Stimulated activated memory B cell treated with anti-CD40 and anti-IgM and Interleukin-4, amounts not matched to agents 10 μg/mL and 1 μg/mL and 100 μg/mL, for 72 hours (primary cell): ENCODE results near the gene SH3TC2.

ENCODE experiments used
- ATAC-seq: fragments of 150-1000 bp; cut with Tn5 transposase; 2 replicates; pipeline ENCODE4 v1.10.0; 2021
- H3K27ac Mint-ChIP-seq: one replicate; pipeline ENCODE4 v1.8.0; 2022; ENCODE audit warnings: mild to moderate bottlenecking, mixed read lengths
- H3K27me3 Mint-ChIP-seq: one replicate; pipeline ENCODE4 v1.8.0; 2022; ENCODE audit warnings: mixed read lengths
- H3K36me3 Mint-ChIP-seq: one replicate; pipeline ENCODE4 v1.8.0; 2022; ENCODE audit warnings: mixed read lengths
- H3K4me1 Mint-ChIP-seq: one replicate; pipeline ENCODE4 v1.8.0; 2022; ENCODE audit warnings: mixed read lengths
- H3K4me3 Mint-ChIP-seq: one replicate; pipeline ENCODE4 v1.8.0; 2022; ENCODE audit warnings: mild to moderate bottlenecking, moderate library complexity, mixed read lengths
- H3K9me3 Mint-ChIP-seq: one replicate; pipeline ENCODE4 v1.8.0; 2022; ENCODE audit warnings: mixed read lengths

Gene SH3TC2

DNA sequence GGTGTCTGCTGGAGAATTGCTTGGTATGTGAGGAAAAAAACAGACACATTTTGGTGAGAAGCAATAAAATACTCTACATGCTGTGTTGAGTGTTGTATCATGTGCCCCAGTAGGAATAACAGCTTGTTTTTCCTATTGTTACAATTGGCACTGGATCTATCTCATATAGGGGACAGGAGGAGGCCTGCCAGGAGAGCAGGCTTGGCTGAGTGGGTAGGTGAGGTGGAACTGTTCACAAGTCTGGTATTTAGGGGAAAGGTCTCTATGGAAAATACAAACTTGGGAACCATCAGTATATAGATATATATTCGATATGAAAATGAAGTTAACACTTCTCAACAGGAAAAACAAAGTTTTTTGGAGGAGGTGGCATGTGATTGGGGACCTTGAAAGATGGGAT, 9.5 kb upstream of the SH3TC2 start:
- H3K9me3 Mint-ChIP-seq: peaks cover 6% of the 10 kb centered on the region
- ATAC-seq: no peak
- no peak overlapping the region for H3K27ac Mint-ChIP-seq
- H3K36me3 Mint-ChIP-seq: no peaks in the 10 kb centered on the region
- H3K4me3 Mint-ChIP-seq: no peak overlapping the region
- H3K4me1 Mint-ChIP-seq: no peaks in the 10 kb centered on the region
- peaks cover 38% of the 10 kb centered on the region for H3K27me3 Mint-ChIP-seq

DNA sequence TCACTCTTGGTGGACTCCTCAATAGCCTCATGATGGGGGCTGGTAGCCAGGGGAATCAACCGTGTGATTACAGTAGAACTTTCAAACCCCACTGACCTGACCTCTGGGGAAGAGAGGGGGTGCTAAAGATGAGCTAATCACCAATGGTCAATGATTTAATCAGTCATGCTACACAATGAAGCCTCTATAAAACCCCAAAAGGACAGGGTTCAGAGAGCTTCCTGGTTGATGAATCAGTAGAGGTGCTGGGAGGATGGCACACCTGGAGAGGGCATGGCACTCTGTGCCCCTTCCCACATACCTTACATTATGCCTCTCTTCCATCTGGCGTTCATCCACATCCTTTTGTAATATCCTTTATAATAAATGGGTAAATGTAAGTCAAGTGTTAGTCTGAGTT, 8.9 kb upstream of the SH3TC2 start:
- no peak overlapping the region for H3K27ac Mint-ChIP-seq
- H3K4me1 Mint-ChIP-seq: no peaks in the 10 kb centered on the region
- peaks cover 34% of the 10 kb centered on the region for H3K27me3 Mint-ChIP-seq
- H3K9me3 Mint-ChIP-seq: peaks cover 6% of the 10 kb centered on the region
- H3K4me3 Mint-ChIP-seq: no peak overlapping the region
- no peaks in the 10 kb centered on the region for H3K36me3 Mint-ChIP-seq
- no peak for ATAC-seq

DNA sequence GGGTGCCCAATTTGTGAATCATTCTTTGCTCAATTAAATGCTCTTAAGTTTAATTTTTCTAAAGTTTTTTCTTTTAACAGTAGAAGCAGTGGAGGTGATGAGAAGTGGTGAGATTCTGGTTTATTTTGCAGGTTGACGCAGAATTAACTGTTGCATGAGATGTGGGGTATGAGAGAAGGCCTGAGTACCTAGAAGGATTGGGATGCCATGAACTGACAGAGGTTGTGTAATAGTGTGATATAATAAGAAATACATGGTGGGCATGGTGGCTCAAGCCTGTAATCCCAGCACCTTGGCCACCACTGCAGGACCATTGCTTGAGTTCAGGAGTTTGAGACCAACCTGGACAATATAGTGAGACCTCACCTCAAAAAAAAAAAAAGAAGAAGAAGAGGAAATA, 8.4 kb upstream of the SH3TC2 start:
- H3K4me1 Mint-ChIP-seq: no peaks in the 10 kb centered on the region
- H3K4me3 Mint-ChIP-seq: no peak overlapping the region
- no peak for ATAC-seq
- peaks cover 11% of the 10 kb centered on the region for H3K9me3 Mint-ChIP-seq
- no peaks in the 10 kb centered on the region for H3K36me3 Mint-ChIP-seq
- no peak overlapping the region for H3K27ac Mint-ChIP-seq
- H3K27me3 Mint-ChIP-seq: peaks cover 28% of the 10 kb centered on the region

DNA sequence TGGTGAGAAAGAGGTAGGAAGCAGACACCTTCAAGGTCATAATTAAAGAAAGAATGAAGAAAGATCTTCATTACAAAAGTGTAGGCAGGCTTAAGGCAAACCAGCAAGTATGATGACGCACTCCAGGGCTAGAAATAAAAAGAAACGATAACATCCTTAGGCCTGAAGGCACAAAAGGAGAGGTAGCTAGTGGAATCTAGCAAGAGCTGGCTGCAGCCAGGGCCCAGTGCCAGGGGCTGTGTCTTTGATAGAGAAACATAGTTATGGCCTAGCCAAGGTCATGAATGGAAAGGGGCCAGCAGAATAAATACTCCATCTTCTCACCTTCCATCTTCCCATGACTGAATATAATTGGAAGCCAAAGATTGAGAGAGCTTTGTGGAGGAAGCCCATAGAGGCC, 6.8 kb upstream of the SH3TC2 start:
- H3K27ac Mint-ChIP-seq: no peak overlapping the region
- no peak for ATAC-seq

DNA sequence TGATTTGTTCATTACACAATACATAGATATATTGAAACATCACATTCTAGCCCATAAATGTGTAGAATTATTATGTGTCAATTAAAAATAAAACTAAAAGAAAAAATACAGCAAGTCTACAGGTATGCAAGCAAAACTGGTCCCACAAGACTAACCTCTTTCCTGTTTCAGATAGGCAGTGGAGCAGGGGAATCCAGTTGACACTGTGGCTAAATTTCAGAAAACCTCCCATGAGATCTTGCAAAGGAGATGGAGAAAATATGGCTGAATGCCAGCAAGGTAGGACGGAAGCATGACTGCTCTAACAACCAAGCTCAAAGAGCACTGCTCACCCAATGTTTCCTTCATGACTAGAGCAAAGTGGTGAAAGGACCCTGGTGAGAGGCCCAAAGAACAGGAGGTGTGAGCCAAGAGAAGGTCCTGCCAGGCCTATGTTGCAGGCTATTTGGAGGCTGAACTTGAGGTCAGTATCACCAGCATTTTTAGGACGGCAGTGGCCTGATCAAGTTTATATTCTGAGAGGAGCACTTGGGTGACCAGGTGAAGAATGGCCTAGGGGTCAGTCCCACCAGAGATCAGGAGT, 1.1 kb upstream of the SH3TC2 start:
- H3K4me3 Mint-ChIP-seq: no peak overlapping the region
- H3K36me3 Mint-ChIP-seq: no peaks in the 10 kb centered on the region
- ATAC-seq: no peak
- peaks cover 42% of the 10 kb centered on the region for H3K27me3 Mint-ChIP-seq
- H3K27ac Mint-ChIP-seq: no peak overlapping the region
- H3K4me1 Mint-ChIP-seq: no peaks in the 10 kb centered on the region
- peaks cover 5% of the 10 kb centered on the region for H3K9me3 Mint-ChIP-seq

More for the DNA sequence above, 6.8 kb upstream of the SH3TC2 start:
- no peaks in the 10 kb centered on the region for H3K4me1 Mint-ChIP-seq
- H3K4me3 Mint-ChIP-seq: no peak overlapping the region
- no peaks in the 10 kb centered on the region for H3K36me3 Mint-ChIP-seq
- H3K9me3 Mint-ChIP-seq: peaks cover 8% of the 10 kb centered on the region
- peaks cover 18% of the 10 kb centered on the region for H3K27me3 Mint-ChIP-seq

DNA sequence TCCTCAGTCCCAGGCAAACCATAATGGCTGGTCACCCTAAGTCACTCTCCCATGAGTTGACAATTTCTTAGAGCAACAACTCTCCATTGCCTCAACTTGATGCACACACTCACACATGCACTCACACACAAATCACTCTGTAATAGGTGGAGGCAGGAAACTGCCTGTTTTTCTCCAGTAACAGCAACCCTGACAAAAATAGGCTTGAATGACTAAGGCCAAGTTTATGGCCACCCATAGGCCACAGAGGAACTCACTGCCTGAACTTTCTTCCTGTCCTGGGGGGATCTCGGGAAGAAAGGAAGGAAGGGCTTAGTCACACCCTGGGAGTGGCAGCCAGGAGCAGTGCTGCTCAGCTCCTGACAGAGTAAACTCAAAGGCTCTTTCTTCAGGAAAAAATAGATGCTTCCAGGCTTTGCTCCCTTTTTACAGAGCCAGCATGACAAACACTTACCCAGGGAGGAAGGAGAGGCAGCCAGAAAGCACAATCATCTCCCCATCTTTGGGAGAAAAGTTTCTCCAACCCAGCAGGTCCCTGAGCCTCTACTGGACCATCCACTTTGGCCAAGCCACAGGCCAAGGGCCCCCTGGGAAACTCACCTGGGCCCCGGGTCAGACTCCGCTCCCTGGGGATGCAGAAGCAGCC, 368 bp downstream of the SH3TC2 start:
- no peak overlapping the region for H3K27ac Mint-ChIP-seq
- peaks cover 53% of the 10 kb centered on the region for H3K27me3 Mint-ChIP-seq
- no peaks in the 10 kb centered on the region for H3K4me1 Mint-ChIP-seq
- no peak overlapping the region for H3K4me3 Mint-ChIP-seq
- ATAC-seq: no peak
- H3K36me3 Mint-ChIP-seq: no peaks in the 10 kb centered on the region
- peaks cover 12% of the 10 kb centered on the region for H3K9me3 Mint-ChIP-seq

DNA sequence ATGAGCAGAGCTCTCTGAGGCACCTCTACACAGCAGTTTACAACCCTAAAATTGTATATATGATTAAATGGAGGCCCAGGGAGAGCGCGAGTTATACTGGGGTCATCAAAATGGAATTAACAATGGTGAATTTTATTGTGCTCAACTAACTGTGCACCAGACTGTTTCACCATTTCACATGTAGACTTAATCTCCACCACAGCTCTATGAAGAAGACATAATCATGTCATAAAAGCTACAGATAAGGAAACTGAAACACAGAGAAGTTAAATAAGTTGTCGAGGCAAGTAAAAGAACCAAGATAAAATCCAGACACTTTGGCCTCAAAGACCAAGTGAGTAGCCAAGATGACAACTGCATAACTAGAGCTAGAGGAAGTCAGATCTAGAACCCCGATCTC, 1.5 kb downstream of the SH3TC2 start:
- H3K9me3 Mint-ChIP-seq: peaks cover 8% of the 10 kb centered on the region
- no peaks in the 10 kb centered on the region for H3K36me3 Mint-ChIP-seq
- H3K4me1 Mint-ChIP-seq: no peaks in the 10 kb centered on the region
- peaks cover 59% of the 10 kb centered on the region for H3K27me3 Mint-ChIP-seq
- H3K27ac Mint-ChIP-seq: no peak overlapping the region
- no peak for ATAC-seq
- no peak overlapping the region for H3K4me3 Mint-ChIP-seq

DNA sequence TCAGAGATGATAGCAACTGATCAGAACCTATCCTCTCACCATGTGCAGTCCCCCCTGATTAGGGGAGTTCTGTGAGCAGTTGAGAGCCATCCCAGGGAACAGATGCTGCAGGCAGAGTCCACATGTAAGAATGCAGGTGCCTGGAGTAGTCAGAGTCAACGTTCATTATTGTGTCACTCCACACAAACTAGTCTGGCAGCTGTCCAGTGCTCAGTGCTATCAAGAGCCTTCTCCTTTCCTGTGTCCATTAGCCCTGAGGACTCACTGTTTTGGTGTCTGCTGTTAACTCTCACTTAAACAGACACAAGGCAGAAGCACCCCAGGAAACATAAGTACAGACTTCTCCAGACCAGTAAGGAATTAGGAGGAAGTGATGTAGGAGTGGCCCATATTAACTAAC, 2.5 kb downstream of the SH3TC2 start:
- H3K4me1 Mint-ChIP-seq: no peaks in the 10 kb centered on the region
- H3K36me3 Mint-ChIP-seq: no peaks in the 10 kb centered on the region
- H3K4me3 Mint-ChIP-seq: no peak overlapping the region
- no peak overlapping the region for H3K27ac Mint-ChIP-seq
- peaks cover 59% of the 10 kb centered on the region for H3K27me3 Mint-ChIP-seq
- no peak for ATAC-seq
- H3K9me3 Mint-ChIP-seq: peaks cover 10% of the 10 kb centered on the region

DNA sequence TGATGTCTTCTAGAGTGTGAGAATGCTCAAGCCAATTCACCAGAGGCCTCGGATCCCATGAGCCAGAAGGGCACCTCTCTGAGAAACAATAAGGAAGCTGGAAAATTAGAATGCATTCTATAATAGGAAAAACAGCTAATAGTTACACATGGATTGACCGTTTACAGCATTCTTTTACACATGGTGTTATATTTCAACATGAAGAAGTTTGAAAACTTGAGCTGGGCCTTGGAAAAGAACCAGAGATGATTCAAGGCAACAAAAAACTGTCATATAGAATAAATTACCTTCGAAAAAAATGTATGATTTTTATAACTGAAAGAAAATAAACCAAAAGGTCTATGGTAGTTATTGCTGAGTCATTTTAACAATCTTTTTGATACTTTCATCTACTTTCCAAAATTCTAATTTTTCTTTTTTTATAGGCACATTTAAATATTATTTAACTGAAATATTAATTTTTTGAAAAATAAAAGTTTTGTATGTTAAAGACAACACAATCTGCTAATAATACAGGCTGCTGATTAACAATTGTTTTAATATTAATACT, 6.2 kb downstream of the SH3TC2 start:
- Mint-ChIP-seq H3K4me1 (no peaks in the 10 kb centered on the region), H3K27ac (no peak overlapping the region), H3K9me3 (peaks cover 10% of the 10 kb centered on the region), H3K36me3 (no peaks in the 10 kb centered on the region), H3K27me3 (peaks cover 38% of the 10 kb centered on the region), H3K4me3 (no peak overlapping the region)
- ATAC-seq: no peak

DNA sequence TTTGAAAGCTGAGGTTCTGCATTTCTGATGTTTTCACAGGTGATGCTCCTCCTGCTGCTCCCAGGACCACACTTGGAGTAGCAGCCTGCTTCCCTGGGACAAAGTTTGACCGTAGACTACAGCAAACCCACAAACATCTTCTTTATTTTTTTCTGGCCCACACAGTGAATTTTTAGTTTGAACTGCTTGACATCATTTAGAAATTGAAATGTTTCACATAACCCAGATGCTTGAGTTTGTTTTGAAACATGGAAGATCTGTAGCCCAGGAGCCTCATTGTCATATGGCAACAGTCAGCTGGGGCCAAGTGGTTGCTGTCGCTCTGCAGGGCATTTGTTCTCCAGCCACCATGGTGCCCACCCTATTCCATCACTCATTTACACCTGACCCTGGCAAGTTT, 8.4 kb downstream of the SH3TC2 start:
- Mint-ChIP-seq H3K36me3 (no peaks in the 10 kb centered on the region), H3K4me3 (no peak overlapping the region), H3K27me3 (peaks cover 22% of the 10 kb centered on the region), H3K27ac (no peak overlapping the region), H3K9me3 (peaks cover 10% of the 10 kb centered on the region), H3K4me1 (no peaks in the 10 kb centered on the region)
- no peak for ATAC-seq

DNA sequence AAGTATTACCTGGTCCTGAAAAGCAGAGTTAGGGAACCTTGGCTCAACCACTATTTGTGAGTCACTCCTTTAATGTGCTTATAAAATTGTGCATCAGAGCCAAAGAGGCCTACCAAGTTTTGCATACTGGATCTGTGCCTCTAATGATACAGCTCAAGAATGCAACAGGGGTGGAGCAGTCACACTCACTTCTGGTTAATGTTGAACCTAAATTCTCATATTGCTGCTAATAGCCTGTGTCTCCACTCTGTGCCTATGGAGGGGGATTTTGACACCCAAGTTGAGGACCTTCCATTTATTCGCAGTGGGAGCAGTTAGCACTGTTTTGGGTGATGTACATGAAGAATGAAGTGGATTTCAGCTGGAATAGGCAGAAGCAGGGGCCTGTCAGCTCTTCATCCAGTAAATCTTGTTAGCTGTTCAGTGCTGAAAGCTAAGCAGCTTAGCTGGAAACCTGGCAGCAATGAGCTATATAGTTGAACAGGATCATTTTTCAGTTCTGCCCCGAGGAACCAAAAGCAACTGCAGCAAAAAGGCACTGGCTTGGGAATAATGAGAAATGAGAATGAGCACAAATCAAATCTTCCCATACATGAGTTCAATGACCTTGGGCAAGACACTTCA, 9.7 kb downstream of the SH3TC2 start:
- peaks cover 3% of the 10 kb centered on the region for H3K9me3 Mint-ChIP-seq
- H3K36me3 Mint-ChIP-seq: no peaks in the 10 kb centered on the region
- no peak overlapping the region for H3K27ac Mint-ChIP-seq
- no peaks in the 10 kb centered on the region for H3K4me1 Mint-ChIP-seq
- ATAC-seq: no peak
- H3K4me3 Mint-ChIP-seq: no peak overlapping the region
- peaks cover 9% of the 10 kb centered on the region for H3K27me3 Mint-ChIP-seq

DNA sequence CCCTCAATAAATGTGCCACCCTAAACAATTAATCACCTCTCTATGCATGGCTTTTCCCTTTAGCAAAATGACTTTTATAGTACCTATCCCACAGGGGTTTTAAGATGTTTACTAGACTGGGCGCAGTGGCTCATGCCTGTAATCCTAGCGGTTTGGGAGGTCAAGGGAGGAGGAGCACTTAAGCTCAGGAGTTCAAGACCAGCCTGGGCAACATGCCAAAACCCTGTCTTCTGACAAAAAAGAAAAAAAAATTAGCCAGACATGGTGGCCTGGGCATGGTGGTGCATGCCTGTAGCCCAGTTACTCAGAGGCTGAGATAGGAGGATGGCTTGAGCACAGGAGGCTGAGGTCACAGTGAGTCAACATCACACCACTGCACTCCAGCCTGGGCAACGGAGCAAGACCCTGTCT, 13.5 kb downstream of the SH3TC2 start:
- H3K4me1 Mint-ChIP-seq: no peaks in the 10 kb centered on the region
- no peak overlapping the region for H3K4me3 Mint-ChIP-seq
- no peaks in the 10 kb centered on the region for H3K9me3 Mint-ChIP-seq
- no peaks in the 10 kb centered on the region for H3K36me3 Mint-ChIP-seq
- H3K27ac Mint-ChIP-seq: no peak overlapping the region
- peaks cover 9% of the 10 kb centered on the region for H3K27me3 Mint-ChIP-seq
- no peak for ATAC-seq

DNA sequence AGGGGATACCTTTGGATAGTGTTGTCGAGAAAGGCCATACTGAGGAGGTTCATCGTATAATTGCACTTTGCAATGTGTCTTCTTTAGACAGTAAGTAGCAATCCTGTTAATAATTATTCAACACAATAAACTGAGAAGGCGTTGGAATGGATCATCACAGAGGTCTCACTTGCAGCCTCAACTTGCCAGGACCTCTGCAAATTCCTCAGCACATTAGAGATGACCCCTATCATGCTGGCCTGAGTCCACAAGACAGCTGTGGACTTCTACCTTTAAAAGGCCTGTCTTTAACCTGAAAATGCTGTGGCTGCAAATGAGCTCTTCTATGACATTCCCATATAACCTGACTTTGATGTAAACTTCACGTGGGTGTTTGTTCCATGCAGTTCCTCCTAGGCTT, 14.1 kb downstream of the SH3TC2 start:
- peaks cover 9% of the 10 kb centered on the region for H3K27me3 Mint-ChIP-seq
- H3K36me3 Mint-ChIP-seq: no peaks in the 10 kb centered on the region
- no peak overlapping the region for H3K4me3 Mint-ChIP-seq
- no peak overlapping the region for H3K27ac Mint-ChIP-seq
- no peaks in the 10 kb centered on the region for H3K4me1 Mint-ChIP-seq
- H3K9me3 Mint-ChIP-seq: no peaks in the 10 kb centered on the region
- no peak for ATAC-seq

DNA sequence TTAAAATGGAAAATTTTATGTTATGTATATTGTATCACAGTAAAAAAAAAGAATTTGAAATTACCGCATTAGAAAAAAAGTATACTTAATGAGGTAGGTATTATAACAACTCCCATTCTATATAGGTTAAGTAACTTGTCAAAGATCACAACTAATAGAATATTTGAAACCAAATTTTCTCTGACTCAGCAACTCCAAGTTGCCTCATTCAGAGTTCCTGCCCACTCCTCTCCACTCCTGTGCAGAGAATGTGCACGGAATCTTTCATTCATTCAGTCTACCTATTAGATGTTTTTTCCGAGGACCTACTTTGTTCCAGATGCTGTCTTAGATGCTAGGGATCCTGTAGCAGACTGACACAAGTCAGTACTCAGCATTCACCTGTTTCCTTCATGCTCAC, 15.4 kb downstream of the SH3TC2 start:
- Mint-ChIP-seq H3K27me3 (peaks cover 9% of the 10 kb centered on the region), H3K4me3 (no peak overlapping the region), H3K27ac (no peak overlapping the region), H3K36me3 (no peaks in the 10 kb centered on the region), H3K4me1 (no peaks in the 10 kb centered on the region), H3K9me3 (no peaks in the 10 kb centered on the region)
- ATAC-seq: no peak

DNA sequence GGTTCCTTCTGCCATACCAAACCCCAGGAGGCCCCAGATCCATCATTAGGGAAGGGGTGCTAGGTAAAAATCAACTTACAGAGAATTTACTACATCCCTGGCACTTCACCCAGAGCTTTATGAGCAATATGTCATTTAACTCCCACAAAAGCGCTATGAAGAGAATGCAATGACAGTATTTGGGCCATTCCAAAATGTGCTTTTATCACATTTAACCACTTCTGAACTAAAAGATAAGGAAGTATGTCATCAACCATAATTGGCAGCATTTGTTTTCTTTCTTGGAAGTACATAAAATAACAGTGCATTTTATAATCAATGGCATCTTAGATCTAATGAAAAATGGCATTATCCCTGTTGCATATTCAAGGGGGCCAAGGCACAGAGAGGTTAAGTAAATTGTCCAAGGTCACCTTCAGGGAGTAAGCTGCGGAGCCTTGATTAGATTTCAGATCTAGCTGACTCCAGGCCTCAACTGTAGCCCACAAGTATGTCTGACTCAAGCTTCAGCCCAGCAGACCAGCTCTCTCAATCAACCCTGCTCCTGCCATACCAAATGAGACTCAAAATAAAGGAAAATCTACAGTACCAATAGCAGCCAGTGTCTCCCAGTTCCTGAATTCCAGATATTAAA, 16.5 kb downstream of the SH3TC2 start:
- Mint-ChIP-seq H3K4me1 (no peaks in the 10 kb centered on the region), H3K36me3 (no peaks in the 10 kb centered on the region), H3K27me3 (peaks cover 9% of the 10 kb centered on the region), H3K27ac (no peak overlapping the region), H3K4me3 (no peak overlapping the region), H3K9me3 (no peaks in the 10 kb centered on the region)
- ATAC-seq: no peak

DNA sequence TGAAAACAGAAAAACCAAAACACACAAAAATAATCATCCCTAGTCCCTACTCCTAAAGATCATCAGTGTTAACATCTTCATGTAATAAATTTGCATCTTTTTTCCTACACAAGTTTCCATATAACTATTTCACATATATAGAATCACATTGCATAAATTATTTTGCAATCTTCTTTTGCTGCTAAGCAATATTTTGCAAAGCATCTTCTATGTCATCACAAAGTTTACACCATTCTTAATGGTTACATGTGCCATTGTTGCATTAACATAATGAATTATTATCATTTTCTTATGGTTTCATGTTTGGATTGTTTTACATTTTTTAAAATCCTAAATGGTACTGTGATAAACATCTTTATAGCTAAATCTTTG, 17.8 kb downstream of the SH3TC2 start:
- H3K27ac Mint-ChIP-seq: no peak overlapping the region
- peaks cover 9% of the 10 kb centered on the region for H3K27me3 Mint-ChIP-seq
- H3K4me3 Mint-ChIP-seq: no peak overlapping the region
- H3K9me3 Mint-ChIP-seq: no peaks in the 10 kb centered on the region
- no peak for ATAC-seq
- H3K4me1 Mint-ChIP-seq: no peaks in the 10 kb centered on the region
- no peaks in the 10 kb centered on the region for H3K36me3 Mint-ChIP-seq
